AG04450 (cell line): ENCODE data around the gene CEP57L1. TPM values are rescaled to one million over a fixed set of nuclear protein-coding genes. Genes with fewer than 3 reads are reported as not detected.
"Not testable (repeated sequence)": the region's sequence is repeated elsewhere in the genome, so short reads cannot be mapped to it uniquely, and the experiment has no call there.

ENCODE experiments used
- CTCF ChIA-PET: fragments of 300-600, 350-600 bp; formaldehyde crosslinking; extraction: SDS; loops from one replicate; lab custom pipeline; 2022; ENCODE audit warnings: antibody characterized with exemption, inconsistent platforms; lab: Charles Lee
- POLR2A ChIA-PET: fragments of 350-600 bp; formaldehyde crosslinking; extraction: SDS; loops from one replicate; lab custom pipeline; 2021; ENCODE audit warnings: antibody characterized with exemption, inconsistent platforms; lab: Yijun Ruan, JAX
- DNase-seq: peaks from one replicate; pipeline ENCODE4 v3.0.0-alpha.2; 2011; ENCODE audit warnings: low read depth, low spot score
- H3K27ac ChIP-seq: one replicate; pipeline ENCODE4 v1.5.1; 2012; ENCODE audit warnings: low read depth, low read length, control low read depth
- H3K27me3 ChIP-seq: one replicate; pipeline ENCODE4 v1.6.0; 2012; ENCODE audit warnings: low read length; ENCODE audit not compliant: control insufficient read depth, insufficient read depth
- H3K4me3 ChIP-seq: 2 replicates; pipeline ENCODE4 v1.5.1; 2011; ENCODE audit warnings: mild to moderate bottlenecking, low read depth, low read length, control low read depth
- H3K9me3 ChIP-seq: 2 replicates; pipeline ENCODE4 v1.5.1; 2012; ENCODE audit warnings: low read length; ENCODE audit not compliant: control insufficient read depth, insufficient read depth
- CTCF ChIP-seq: IDR thresholded peaks from 2 replicates; pipeline ENCODE4 v1.5.1; 2011; ENCODE audit warnings: low read depth, low read length, control low read depth, inconsistent platforms
- polyA plus RNA-seq: library from polyadenylated mRNA; depleted of rRNA; stranded (reverse); fragments of >200 nt; gene quantifications from 2 replicates; pipeline ENCODE4 v1.2.3, GENCODE V29; 2011

CEP57L1 gene
- polyA plus RNA-seq, 1 experiment: 21.2 TPM

GRCh38 chr6:109121411-109121810 lies 26.1 kb downstream of the CEP57L1 start:
- Histone ChIP-seq H3K27me3 (no peaks in the 10 kb centered on the region), H3K4me3 (no peak overlapping the region), H3K9me3 (no peaks in the 10 kb centered on the region), H3K27ac (no peak overlapping the region)
- no peak for TF ChIP-seq CTCF
- CTCF ChIA-PET: no interaction called here
- POLR2A ChIA-PET: no interaction called here
- DNase-seq: no peak

- no peak for TF ChIP-seq CTCF
- DNase-seq: no peak
- POLR2A ChIA-PET: no interaction called here
Observed at GRCh38 chr6:109124219-109124618, 28.9 kb downstream of the CEP57L1 start.

GRCh38 chr6:109125504-109125903 lies 30.2 kb downstream of the CEP57L1 start:
- no peak overlapping the region for H3K4me3 ChIP-seq
- H3K27ac ChIP-seq: no peak overlapping the region
- TF ChIP-seq CTCF: no peak
- ChIA-PET POLR2A (no interaction called here), CTCF (interaction anchor here (0.6 kb wide), 1 partner anchor 61 kb away, joined by 3 read pairs; no protein-coding TSS in a partner anchor)
- no peaks in the 10 kb centered on the region for H3K9me3 ChIP-seq
- DNase-seq: no peak
- no peaks in the 10 kb centered on the region for H3K27me3 ChIP-seq

More at GRCh38 chr6:109124219-109124618, 28.9 kb downstream of the CEP57L1 start:
- CTCF ChIA-PET: no interaction called here
- no peaks in the 10 kb centered on the region for H3K27me3 ChIP-seq
- no peaks in the 10 kb centered on the region for H3K9me3 ChIP-seq
- no peak overlapping the region for H3K27ac ChIP-seq
- no peak overlapping the region for H3K4me3 ChIP-seq

GRCh38 chr6:109130065-109130464 lies 34.8 kb downstream of the CEP57L1 start:
- ChIA-PET CTCF (no interaction called here), POLR2A (no interaction called here)
- no peak for DNase-seq

GRCh38 chr6:109135600-109135999 lies 40.3 kb downstream of the CEP57L1 start:
- H3K27ac ChIP-seq, DNase-seq, CTCF ChIA-PET, H3K9me3 ChIP-seq, H3K27me3 ChIP-seq, POLR2A ChIA-PET, H3K4me3 ChIP-seq: not testable (repeated sequence)

More at GRCh38 chr6:109130065-109130464, 34.8 kb downstream of the CEP57L1 start:
- Histone ChIP-seq H3K9me3 (no peaks in the 10 kb centered on the region), H3K27me3 (no peaks in the 10 kb centered on the region), H3K27ac (no peak overlapping the region), H3K4me3 (no peak overlapping the region)
- no peak for TF ChIP-seq CTCF

- CTCF ChIA-PET, H3K4me3 ChIP-seq, H3K27ac ChIP-seq, DNase-seq, POLR2A ChIA-PET, H3K9me3 ChIP-seq, H3K27me3 ChIP-seq: not testable (repeated sequence)
Observed at GRCh38 chr6:109136039-109136438, 40.7 kb downstream of the CEP57L1 start.

GRCh38 chr6:109136530-109136929 lies 41.2 kb downstream of the CEP57L1 start:
- CTCF ChIA-PET, POLR2A ChIA-PET, H3K27ac ChIP-seq, H3K4me3 ChIP-seq, H3K27me3 ChIP-seq, DNase-seq, H3K9me3 ChIP-seq: not testable (repeated sequence)
